CD4-positive, alpha-beta T cell treated with Interleukin-15 for 1 hour (primary cell): Measurements from ENCODE around the gene IRF2BPL.

Source experiments
- DNase-seq: peaks from one replicate; pipeline ENCODE4 v3.0.0-alpha.2; 2020

Gene IRF2BPL

DNA sequence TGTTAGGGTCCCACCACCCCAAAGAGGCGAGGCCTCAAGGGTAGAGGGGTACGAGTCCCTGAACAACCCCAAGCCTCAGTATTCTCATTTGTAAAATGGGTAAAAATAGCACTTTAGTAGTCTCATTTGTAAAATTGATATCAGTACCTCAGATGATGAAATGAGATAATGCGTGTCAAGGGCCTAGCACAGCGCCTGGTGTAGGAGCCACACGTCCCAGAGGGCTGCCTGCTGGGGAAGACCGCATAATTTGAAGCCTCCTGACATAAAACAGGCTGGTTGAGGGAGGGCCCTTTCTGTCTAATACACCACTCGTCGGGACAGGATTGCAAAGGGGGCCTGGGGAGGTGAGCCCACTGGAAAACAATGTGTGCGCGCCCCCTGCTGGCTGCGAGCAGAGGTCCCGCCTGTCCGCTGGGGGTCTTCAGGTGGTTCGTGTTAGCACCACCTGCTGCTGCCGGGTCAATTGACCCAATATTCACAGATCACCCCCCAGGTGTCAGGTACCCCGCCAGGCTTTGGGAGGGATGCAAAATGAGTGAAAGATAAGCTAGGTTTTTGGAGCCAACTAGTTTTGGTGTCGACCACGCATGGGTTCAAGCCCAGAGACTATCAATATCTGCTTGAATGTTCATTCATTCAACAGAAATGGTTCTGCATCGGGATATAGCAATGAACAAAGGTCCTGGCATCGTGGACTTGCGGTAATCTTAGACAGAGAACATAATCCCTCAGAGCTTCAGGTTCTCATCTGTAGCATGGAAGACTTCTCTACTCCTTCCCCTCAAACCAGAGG, 24.7 kb upstream of the IRF2BPL start:
- peak; percentile 81 for DNase-seq

DNA sequence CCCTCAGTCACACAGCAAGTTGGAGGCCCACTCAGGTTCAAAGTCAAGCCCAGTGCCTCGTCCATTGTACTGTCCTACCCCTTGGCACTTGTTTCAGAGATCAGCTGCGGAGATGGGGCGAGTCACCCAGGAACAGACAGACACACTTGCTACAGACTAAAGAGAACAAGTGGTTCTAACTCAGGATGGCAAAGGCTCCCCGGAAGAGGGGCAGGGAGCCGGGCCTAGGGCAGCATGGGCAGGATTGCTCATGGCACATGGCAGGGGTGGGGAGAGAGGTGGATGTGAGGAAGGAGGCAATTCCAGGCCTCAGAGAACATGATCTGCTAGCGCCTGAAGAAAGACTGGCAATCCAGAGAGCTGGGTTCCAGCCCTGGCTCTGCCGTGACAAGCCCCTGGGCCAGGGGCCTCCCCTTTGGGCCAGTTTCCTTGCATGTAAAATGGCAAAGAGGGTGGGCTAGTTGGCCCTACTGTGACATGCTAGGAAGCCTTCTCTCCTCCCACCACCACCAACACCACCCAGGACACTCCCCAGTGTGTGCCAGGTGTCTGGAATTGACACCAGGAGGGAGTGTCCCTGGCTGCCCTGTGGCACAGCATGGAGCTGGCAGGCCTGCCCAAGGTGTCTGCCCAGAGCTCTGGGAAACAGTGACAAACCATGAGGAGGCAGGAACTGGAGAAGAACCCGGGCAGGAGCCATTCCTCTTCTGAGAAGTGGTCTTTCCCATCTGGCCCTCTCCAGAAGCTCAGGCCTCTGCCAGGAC, 24.0 kb upstream of the IRF2BPL start:
- DNase-seq = no peak

DNA sequence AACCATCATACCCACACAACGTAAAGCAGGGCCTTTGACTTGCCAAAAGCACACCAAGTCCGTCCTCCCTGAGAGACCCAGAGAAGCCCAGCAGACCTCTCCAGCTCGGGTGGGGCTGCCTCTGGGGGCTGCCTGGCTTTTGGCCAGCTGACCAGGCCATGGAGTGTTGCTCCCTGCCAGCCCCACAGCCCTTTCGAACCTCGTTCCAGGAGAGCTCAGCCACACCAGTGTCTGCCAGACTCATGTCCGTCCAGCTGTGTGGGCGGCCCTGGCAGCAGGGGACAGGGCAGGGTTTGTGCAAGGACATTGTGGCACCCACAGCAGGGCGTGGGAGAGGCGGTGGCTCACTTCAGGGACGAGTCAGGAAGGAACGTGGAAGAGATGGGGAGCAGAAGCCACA, 22.6 kb upstream of the IRF2BPL start:
- DNase-seq = no peak

DNA sequence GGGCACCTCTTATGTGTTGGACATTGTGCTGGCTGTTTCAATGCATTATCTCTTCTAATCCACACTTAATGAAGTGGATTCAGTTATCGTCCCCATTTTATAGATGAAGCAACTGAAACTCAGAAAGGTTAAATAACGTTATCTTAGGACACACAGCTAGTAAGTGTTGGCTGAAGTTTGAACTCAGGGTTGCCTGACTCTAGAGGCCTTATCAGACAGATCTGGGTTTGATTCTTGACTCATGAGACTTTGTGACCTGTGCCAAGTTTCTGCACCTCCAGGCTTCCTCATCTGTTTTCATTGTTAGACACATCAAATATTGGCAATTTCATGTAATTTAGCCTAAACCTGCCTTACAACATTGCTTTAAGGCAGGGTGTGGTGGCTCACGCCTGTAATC, 18.2 kb upstream of the IRF2BPL start:
- DNase-seq = no peak

DNA sequence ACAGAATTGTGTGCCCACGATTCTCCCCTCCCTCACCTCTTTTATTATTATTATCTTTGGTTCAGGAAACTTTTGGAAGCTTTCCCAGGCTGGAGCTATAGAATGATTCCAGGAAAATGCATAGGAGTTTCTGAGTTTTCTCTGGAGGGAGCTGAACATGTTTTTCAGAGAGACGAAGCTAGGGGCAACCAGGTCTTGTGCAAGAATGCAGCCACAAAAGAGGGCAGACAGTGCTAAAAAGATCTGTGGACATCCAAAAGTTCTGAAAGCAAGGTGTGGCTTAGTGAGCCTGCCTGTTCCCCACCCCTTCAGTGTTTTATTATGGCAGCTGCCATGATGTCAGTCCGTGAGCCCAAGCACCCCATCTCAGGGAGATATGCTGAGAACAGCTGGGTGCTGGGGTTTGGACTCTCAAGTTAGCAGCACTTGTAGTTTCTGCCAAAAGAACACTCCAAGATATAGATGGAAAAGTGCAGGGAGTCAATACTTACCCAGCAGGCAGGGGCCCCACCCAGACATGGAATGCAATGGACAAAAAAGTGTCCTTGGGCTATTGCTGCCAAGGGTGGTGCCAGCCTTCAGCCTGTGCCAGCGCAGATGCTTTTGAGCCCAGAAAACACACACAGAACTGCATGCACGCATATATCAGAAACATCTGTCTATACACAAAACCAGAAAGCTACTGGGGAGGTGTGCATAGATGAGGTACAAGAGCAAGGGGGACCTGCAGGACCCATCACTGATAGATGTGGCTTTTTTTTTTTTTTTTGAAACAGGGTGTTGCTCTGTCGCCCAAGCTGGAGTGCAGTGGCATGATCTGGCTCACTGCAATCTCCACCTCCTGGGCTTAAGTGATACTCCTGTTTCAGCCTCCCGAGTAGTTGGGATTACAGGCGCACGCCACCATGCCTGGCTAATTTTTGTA, 17.0 kb upstream of the IRF2BPL start:
- no peak for DNase-seq

DNA sequence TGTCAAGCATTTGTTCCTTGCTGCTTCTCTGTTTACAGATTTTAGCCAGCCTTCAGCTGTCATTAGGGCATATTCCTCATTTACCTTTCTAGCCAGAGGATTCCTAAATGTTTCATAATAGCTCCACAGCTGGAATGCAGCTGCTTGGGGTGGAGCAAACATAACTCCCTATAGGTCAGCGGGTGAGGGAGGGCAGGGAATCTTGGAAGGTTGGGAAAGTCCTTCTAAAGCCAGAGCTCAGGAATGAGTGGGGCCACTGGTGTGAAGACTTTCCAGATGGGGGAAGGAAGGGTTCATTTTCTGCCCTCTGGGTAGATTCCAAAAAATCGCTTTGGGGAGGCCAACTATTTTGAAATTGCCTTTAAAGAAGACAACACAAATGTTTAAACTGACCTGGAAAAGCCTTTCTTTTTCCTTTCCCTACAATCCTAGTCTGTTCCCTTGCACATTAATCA, 16.3 kb upstream of the IRF2BPL start:
- no peak for DNase-seq

DNA sequence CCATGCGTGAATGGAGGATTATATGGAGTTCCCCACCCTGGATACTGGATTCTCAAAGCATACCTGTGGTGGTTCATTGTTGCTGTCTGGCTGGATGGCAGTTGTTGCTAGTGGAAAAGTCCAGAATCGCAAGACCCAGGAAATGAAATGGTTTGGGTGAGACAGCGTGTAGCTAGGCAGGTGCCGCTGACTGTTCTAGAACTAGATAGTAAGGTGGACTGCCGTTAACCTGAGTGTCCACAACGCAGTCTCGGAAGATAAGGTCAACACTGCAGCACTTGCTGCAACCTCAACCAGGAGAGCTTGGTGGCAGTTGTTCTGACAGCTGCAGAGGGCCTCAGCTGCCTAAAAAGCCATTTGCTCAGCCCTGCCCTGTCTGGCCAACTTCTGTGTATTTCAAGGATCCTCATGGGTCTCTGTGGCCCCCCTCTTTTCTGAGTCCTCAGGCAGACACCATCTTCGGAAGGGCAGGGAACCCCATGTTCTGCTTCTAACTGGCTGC, 15.5 kb upstream of the IRF2BPL start:
- no peak for DNase-seq

DNA sequence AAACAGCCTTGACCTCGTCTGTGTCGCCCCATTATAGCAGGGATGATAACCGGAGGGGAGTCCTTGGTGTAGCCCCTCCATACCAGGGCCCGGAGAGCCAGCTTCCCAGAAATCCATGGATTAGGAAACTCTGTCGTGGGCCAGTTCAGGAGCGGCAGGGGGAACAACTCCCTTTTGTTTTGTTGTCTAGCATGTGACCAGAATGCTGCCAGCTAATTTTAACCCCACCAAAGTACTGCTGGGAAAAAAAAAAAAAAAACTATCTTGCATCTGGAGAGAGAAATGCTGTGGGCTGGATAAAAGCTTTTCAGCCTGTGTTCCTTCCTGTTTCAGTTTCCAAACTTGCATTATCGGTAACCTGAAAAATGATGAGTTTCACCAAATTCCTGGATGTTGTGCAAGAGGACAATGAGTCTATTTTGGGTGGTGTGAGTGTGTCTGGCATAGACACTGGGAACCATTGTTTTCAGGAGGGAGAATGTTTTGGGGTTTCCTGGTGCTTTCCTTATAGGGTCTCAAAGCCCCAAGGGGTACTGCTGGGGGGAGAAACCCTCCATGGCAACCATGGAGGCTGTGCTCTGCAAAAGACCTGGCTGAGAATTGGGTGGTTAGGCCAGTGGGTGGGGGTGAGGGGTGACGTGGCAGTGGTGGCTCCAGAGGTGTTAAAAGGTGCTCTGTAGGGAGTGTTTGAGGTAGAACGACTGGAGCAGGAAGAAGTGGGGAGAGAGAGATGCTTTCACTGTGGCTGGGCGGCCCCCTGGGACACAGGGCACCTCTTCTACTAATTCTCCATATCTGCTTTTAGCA, 14.9 kb upstream of the IRF2BPL start:
- DNase-seq = peak; percentile 50

DNA sequence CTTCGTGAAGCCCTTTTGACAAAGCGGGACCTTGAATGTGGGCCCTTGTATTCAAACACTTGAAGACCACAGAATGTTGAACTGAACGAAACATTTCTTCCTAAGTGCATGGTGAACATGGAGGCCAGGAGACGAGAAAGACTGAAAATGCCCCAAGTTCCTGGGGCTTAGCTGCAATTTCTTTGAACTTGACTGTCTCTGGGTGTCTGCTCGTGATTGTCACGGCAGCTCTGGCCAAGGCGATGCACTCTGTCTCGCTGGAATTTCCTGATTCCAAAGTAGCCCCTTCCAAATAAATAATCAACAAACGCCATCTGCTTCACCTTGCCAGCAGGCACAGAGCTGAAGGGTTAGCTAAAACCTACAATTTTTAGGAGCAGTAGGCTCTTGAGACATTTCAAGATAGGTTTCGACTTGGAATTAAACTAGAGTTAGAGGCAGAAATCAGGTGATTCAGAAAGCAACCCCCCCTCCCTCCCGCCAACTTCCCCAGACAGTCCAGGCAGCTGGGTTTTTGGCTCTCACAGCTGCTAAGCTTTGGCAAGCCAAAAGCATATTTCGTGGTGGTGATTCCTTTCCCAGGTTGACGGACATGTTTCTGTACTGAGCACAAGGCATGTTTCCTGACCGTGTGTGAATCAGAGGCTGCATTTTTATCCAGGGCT, 13.5 kb upstream of the IRF2BPL start:
- no peak for DNase-seq

DNA sequence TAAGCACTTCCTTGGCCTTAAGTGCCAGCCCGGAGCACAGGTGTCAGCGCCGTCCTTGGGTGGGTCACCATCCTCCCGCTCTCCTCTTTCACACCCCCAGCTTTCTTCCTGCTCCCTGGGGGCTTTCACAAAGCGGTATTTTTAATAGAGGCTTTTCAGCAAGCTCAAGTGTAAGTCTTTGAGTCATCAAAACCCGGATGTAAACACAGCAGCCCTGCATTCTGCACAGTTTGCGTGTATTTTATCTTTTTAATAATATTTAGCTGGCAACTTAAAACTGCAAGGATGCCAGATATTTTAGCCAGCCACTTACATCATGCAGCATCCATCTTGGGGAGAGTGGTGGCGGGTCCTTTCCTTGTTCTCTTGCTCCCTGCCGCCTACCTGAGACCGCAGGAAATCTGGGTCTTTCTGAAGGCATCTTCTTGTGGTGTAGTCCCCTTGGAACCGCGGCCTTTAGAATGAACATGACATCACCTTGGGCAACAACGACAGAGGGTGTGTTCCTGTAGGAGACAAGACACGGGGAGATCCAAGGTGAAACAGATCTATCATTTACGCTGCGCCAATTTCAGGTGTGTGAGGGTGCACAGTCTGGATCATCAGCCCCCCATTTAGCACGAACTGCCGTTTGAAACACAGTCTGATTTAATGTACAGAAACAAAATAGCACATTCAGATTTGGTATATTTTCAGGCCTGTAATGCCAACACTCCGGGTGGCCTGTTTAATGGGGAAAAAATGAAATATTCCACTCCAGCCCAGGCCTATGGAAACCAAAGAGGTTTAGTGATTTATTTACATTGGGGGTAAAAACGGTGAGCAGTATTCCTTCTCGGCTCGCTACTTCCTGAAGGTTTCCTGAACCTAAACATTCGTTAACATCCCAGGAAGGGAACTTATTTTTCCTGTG, 12.5 kb upstream of the IRF2BPL start:
- peak; percentile 31 for DNase-seq

DNA sequence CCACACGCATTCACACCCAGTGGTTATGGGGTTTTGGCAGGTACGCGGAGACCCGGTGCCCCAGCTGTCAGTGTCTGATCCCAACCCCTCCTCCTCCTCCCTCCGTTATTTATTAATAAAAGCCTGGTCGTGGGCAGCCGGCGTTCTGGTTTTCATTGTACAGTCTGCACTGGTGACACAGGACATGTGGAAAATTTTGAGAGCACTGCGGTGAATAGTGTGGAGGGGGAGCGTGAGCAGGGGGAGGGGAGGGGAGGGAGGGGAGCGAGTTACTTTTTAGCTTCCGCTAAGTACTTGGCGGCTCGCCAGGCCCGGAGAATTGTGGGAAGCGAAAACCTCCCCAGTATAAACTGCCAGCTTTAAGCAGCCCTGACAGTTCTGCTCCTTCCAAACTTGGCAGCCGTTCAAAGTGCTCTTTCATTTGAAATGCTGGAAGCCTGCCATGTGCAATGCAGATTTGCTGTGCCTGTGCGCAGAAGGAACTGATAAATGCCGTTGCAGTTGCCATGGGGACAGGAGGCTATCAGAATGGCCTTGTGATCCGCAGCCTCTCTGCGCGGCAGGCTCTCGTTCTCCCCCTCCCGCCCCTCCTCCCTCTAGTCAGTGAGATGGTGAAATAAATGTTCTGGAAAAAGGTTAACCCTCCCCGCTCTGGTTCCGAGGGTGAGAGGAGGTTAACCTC, 11.7 kb upstream of the IRF2BPL start:
- DNase-seq = peak; percentile 97

DNA sequence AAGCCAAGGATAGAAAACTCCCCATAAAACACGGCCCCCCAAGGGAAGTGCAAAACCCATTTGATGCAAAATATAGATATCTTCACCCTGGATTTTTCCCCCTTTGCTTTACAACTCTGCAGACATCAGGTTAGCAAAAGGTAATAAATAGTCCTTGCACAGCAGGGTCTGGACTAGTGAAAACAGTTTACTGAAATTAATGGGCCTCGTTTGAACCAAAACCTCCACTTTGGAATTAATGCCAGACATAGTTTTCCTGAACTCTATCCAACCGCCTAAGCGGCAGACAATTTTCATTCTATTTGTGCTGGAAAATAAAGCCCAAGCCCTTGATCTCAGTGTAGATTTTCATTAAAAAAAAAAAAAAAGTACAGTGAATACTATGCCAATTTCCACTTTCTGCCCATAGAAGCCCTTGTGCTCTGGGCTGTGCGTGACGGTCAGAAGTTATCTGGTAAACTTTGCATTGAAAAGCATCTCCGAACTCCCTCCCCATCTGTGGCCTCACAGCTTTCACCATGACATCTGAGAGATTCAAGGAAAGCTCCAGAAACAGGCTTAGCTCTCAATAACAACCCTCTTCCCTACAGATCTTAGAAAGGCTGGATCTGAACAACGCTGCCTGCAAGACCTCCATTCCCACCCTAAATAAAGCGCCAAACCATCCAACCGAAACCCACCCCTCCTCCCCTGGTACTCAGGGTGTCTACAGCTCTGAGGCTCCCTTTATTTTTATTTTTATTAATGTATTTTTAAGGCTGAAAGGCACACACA, 11.0 kb upstream of the IRF2BPL start:
- DNase-seq = no peak

DNA sequence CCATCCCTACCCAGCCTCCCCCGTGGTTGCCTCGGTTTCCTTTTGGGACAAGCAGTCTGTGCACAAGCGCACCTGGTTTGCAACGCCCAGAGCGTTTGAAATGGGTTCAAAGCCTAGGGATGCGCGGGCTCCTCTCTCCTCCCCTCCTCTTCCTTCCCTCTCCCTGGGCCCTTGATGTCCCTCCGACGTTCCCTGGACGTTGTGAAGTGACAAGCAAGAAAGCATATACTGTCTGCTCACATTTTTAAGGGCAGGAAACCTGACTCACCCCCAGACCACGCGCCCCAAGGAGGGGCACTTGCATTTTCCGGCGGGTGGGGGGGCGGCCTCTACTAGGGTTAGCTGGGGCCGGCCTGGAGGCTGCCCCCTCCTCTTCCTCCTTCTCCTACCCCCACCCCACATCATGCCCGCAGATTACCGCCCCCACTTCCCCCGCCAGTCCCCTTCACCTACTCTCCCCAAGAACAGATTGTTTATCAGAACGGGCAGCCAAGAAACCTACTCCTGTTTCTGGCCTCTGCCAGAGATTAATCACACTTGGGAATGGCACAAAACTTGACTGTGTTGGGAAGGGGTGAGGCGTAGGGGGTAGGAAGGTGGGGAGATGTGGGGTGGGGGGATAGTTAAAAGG, 9.5 kb upstream of the IRF2BPL start:
- peak; percentile 58 for DNase-seq

DNA sequence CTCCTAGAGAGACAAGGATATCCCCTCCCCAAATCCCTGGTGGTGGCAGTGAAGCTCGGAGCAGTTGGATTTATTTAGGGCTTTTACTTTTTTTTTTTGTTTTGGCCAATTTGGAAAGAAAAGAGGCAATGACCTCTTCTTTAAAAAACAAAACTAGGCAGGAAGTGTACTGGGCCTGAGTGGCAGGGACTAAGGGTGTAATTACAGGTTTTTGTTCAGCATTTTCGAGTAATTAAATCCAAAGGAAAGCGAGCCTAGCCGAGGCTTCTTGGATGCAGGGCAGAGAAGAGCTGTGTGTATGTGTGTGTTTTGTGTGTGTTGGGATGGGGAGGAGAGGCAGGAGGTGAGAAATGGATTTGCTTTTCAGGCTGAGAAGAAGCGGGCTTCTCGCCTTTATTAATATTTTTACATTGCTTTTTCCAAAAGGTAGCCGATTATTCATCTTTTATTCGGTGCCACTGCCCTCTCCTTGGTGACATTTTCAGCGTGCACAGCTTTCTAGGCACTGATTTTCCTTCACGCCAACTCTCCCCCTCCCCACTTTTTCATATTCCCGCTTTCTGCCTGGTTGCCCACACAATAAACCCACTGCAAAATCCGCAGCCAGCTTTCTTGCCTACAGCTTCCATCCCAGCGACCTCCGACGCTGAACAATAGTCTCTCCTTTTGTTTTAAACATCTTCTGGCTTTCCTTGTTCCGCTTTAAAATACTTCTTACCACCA, 8.9 kb upstream of the IRF2BPL start:
- no peak for DNase-seq

DNA sequence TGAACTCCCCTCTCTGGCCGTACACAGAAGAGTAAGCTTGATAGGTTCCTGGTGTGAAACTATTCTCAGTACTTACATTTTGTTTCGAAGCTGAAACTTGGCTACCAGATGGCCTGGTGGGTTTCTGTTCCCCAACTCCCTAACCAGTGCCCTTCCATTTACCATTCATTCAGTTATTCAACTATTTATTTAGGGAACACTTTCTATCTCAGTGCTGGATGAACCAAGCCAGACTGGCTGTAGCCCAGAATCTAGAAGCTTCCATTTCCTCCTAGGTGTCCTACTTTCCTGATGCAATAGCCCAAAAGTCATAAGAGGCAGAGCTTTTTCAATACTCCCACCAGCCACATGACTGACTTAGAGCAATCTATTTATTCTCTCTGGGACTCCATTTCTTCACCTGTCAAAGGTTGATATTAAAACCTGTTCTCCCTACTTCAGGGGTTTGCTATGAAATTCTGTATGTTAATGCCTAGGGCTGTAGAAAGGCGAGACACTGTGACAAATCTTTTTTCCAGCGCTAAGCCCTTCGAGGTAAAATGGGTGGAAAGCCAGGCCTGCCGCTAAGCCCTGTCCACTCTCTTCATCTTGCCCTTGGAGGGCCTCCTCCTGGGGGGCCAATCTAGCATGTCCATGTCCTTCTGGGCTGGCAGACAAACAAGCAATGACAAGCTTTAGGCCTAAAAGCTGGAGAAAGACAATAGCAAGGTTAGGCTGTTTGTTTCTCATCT, 8.1 kb upstream of the IRF2BPL start:
- DNase-seq = no peak

DNA sequence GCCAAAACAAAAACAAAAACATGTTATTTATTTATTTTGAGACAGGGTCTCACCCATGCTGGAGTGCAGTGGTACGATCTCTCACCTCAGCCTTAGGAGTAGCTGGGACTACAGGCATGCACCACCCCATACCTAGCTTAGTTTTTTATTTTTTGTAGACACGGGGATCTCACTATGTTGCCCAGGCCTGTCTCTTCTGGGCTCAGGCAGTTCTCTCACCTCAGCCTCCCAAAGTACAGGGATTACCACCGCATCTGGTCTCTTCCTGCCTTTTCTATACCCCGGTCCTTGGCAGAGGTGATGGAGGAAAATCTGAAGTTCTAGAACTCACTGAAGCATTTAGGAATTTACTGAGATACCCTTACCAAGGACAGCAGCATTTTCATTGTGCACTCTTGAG, 6.8 kb upstream of the IRF2BPL start:
- DNase-seq = no peak
